ENCODE measurements around the gene SAP30. TPM values are rescaled to one million over a fixed set of nuclear protein-coding genes. Genes with fewer than 3 reads are reported as not detected.

The SAP30 gene
- total RNA-seq, 1 donor from 2014 or later: 9.3 TPM

DNA sequence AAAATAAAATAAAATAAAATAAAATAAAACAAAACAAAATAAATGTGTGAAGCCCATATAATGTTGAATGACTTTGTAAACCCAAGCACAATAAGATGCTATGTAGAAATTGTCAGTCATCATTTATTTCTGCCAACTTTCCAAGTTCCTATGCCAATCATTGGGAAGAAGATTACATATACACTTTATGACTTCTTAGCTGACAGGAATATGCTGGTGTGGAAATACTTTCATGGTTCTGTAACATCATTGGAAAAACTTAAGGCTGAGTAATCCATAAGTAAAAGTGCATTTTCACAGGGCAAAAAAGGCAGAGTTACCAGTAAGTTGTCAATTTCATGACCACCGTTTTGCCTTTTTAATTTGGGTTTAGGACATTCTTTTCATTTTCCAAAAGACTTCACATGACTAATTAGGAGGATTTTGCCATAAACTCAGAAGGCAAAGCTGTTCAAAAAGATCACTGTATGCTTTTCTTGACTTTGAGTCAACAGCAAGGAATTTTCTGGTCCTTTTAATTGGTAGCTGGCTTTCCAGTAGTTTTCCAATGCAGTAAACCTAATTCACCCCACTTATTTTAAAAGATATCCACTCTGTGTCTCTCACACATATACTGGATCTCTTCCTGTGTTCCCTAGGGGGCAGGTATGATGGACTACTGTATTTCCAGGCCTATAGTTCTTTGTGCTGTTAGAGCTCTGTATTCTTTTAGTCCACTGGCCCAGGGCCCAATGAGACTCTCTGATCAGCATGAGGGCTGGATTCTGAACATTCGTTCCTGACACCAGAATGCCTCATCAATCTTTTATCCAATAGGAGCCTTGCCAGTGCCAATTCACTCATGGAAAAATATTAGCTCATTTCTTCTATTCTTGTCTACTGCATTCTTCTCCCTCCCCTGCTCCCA, 54.4 kb downstream of the SAP30 start:
- H3K4me1 ChIP-seq: peaks cover 0 to 12% of the 10 kb centered on the region in 2 donors
- peak in 1 of 2 donors; percentile 80 for DNase-seq (ENCODE audit: low spot score in 2 of 2)
- H3K27ac ChIP-seq: peak overlapping the region; percentile 68 to 79
- TF ChIP-seq, protein P1, sequence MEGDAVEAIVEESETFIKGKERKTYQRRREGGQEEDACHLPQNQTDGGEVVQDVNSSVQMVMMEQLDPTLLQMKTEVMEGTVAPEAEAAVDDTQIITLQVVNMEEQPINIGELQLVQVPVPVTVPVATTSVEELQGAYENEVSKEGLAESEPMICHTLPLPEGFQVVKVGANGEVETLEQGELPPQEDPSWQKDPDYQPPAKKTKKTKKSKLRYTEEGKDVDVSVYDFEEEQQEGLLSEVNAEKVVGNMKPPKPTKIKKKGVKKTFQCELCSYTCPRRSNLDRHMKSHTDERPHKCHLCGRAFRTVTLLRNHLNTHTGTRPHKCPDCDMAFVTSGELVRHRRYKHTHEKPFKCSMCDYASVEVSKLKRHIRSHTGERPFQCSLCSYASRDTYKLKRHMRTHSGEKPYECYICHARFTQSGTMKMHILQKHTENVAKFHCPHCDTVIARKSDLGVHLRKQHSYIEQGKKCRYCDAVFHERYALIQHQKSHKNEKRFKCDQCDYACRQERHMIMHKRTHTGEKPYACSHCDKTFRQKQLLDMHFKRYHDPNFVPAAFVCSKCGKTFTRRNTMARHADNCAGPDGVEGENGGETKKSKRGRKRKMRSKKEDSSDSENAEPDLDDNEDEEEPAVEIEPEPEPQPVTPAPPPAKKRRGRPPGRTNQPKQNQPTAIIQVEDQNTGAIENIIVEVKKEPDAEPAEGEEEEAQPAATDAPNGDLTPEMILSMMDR (IDR thresholded peaks at IDR 0.05): no peak
- H3K4me3 ChIP-seq: no peak overlapping the region
- no peaks in the 10 kb centered on the region for H3K9me3 ChIP-seq
- no peaks in the 10 kb centered on the region for H3K27me3 ChIP-seq
- H3K36me3 ChIP-seq: no peaks in the 10 kb centered on the region
- intact Hi-C loops (cut with DNase I): loop anchor here (5.0 to 10.0 kb wide), 2 partner anchors 52 to 700 kb away; no protein-coding TSS in a partner anchor

DNA sequence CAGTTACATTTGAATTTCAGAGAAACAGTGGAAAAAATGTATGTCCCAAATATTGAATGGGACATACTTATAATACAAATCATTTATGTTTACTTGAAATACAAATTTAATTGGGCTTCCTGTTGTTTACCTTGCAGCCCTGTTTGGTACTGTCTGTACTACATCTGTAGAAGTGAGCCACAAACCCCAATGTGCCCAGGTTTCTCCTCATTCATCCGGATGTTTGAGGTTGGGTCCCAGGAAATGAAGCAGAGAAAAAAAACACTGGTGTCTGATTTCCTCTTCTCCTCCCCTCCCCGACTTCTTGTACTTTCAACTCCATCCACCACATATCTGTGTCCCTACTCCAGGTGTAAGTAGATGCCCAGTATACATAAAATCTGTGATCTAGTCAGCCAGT, 55.3 kb downstream of the SAP30 start:
- Histone ChIP-seq H3K4me3 (no peak overlapping the region), H3K9me3 (no peaks in the 10 kb centered on the region), H3K4me1 (peaks cover 0 to 12% of the 10 kb centered on the region in 2 donors), H3K27ac (peak overlapping the region; percentile 68 to 79), H3K36me3 (no peaks in the 10 kb centered on the region), H3K27me3 (no peaks in the 10 kb centered on the region)
- DNase-seq (ENCODE audit: low spot score in 2 of 2): no peak
- intact Hi-C loops (cut with DNase I): loop anchor here (5.0 to 10.0 kb wide), 2 partner anchors 51 to 699 kb away; no protein-coding TSS in a partner anchor
- TF ChIP-seq, protein P1 (IDR thresholded peaks at IDR 0.05): no peak

Other genes starting within 250 kb of the SAP30 start
- gene GALNT7, start 202.1 kb upstream of the SAP30 start, total RNA-seq: 8.2 TPM
- 36.1 TPM for gene HMGB2, start 36.6 kb upstream of the SAP30 start, total RNA-seq
- gene SCRG1, start 28.2 kb downstream of the SAP30 start, total RNA-seq: 2.3 TPM
- gene HAND2, start 159.3 kb downstream of the SAP30 start, total RNA-seq: 6.0 TPM

Measured in ascending aorta (tissue), 2 donors.